H1 (cell line): ENCODE results near the gene RAD23B. TPM values are rescaled to one million over a fixed set of nuclear protein-coding genes. Genes with fewer than 3 reads are reported as not detected.

Source experiments
- SIRT6 ChIP-seq: IDR thresholded peaks from one replicate; pipeline ENCODE4 v1.7.1; 2012; ENCODE audit warnings: low read length, inconsistent platforms
- SIX5 ChIP-seq: IDR thresholded peaks from 2 replicates; pipeline ENCODE4 v1.6.1; 2011; ENCODE audit warnings: mild to moderate bottlenecking, low read depth, low read length
- polyA plus RNA-seq, 7 experiments: library from polyadenylated mRNA; depleted of rRNA in 3 of 7; stranded (reverse) in 5 of 7; unstranded in 2 of 7; fragments of >200 nt in 5 of 7; fragments of 200-250 nt in 2 of 7; gene quantifications; 1 replicate in 5 of 7; 2 replicates in 1 of 7; 4 replicates in 1 of 7; pipeline versions ENCODE4 v1.2.1 to v1.2.3, GENCODE V29; 2011 to 2013; ENCODE audit warnings: missing spikeins in 2 of 7, mixed read lengths in 2 of 7
- total RNA-seq: library from RNA; stranded (reverse); fragmentation: NEBNext Ultra II Directional; extraction: Animal tissue kit (Norgen Biotek cat#: 25700); gene quantifications from 2 replicates; pipeline ENCODE4 v1.2.1, GENCODE V29; 2021

Gene RAD23B
- total and polyA plus RNA-seq, 2 of the 8 experiments (the other 6 are each of a cell fraction or from before 2014, with no cell fraction given), result 97.1 to 165 TPM

DNA sequence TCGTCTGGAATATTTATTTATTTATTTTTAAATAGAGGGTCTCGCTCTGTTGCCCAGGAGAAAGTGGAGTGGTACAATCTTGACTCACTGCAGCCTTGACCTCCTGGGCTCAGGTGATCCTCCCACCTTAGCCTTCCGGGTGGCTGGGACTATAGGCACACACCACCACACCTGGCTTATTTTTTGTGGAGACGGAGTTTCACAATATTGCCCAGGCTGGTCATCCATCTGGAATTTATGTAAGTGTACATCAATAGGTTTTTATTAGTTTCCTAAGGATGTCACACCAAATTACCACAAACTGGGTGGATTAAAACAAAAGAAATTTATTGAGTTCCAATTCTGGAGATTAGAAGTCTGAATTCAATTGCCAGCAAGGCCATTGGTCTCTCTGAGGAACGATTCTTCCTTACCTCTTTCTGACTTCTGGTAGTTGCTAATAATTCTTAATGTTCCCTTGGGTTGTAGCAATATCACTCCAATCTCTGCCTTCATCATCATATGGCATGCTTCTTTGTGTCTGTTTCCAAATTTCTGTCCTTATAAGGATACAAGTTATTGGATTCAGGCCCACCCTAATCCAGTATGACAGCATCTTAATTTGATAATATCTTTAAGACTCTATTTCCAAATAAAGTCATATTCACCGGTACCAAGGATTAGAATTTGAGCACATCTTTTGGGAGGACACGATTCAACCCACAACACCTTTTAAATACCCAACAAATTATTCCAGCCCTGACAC, 16.3 kb upstream of the RAD23B start (continued):
- TF ChIP-seq SIRT6 (no peak), SIX5 (no peak)
